Putamen (tissue), 1 donor: ENCODE results near the gene RHEB.
A peak's percentile ranks its signal among the peaks of the same experiment; 100 is the strongest.

ENCODE experiments used
- DNase-seq: peaks from one replicate; pipeline ENCODE4 v3.0.0-alpha.2; 2016; ENCODE audit warnings: low spot score

RHEB gene

DNA sequence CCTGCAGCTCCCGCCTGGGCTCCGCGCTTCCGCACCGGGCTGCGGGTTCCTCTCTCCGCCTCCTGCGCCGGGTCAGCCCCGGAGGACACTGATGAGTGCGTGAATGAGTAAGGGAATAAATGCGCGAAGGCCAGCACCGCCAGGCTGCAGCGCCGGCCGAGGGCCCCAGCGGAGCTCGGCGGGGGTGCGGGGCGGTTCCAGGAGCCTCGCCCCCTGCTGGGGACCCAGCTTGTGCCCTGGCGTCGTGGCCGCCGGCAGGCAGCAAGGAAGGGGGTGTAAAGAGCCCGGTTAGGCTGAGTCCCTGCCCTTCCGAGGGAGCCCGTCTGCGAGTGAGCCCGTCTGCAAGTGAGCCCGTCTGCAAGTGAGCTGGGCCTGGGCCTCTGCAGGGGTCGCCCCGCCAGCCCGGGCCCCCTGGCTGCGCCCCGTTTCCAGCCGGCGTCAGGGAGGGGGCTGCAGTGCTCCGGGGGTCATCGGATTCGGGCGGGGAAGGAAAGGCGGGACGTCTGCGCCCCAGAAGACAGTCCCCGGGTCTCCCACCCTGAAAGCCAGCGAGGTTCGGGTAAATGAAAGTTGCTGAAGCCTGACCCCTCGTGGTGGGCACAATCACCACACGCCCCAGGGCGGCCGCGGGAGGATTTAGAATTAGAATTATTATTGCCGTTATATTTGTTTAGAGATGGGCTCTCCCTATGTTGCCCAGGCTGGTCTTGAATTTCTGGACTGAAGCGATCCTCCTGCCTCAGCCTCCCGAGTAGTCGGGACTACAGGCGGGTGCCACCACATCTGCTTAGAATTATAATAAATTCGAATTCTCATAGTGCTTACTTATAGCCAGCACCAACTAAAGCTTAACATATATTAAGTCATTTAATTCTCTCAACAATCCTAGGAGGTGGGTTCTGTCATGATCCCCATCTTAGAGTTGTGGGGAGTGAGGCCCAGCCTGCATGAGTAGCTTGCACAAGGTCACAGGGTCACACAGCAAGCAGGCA is 71.1 kb downstream of the RHEB start:
- DNase-seq: no peak

DNA sequence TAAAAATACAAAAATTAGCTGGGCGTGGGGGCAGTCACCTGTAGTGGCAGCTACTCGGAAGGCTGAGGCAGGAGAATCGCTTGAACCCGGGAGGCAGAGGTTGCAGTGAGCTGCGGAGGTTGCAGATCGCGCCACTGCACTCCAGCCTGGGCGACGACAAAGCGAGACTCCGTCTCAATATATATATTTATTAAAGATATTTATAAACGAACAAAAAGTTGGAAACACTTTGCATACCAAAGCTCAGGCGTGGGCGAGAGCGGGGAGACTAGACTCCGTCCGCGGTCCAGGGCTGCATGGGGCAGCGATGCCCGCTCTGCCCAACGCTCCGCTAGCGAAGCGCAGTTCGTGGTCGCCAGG is 71.8 kb downstream of the RHEB start:
- DNase-seq: no peak

DNA sequence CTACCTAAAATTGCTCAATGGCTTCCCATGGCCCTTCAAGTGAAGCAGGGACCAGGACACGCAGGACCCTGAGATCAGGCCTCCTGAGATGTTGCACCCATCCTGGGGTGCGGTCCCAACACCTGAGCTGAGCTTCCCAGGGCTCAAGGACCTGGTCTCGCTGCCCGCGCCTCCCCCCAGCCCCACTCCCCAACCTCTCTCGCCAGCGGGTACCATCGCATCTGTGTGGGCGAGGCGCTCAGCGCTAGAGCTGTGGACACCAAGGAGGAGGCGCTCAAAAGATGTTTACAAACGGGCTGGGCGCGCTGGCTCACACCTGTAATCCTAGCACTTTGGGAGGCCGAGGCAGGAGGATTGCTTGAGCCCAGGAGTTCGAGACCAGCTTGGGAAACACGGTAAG is 72.4 kb downstream of the RHEB start:
- DNase-seq: no peak

DNA sequence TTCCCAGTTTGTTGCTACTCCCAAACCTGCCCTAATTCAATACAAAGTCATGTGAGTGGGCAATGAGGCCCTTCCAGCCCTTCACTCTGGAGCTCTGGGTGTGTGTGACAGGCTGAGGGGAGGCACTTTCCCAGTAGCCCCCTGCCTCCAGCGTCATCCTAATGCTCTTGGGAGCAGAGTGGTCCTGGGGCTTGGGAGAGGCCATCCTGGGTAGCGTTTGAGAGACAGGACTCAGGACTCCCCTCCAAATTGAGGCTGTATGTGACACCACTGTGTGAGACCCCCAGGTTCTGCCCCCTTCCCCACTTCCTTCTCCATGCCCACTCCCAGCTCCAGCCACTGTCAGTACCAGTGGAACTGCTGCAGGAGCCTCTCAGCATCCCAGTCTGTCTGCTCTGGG is 73.3 kb downstream of the RHEB start:
- no peak for DNase-seq

DNA sequence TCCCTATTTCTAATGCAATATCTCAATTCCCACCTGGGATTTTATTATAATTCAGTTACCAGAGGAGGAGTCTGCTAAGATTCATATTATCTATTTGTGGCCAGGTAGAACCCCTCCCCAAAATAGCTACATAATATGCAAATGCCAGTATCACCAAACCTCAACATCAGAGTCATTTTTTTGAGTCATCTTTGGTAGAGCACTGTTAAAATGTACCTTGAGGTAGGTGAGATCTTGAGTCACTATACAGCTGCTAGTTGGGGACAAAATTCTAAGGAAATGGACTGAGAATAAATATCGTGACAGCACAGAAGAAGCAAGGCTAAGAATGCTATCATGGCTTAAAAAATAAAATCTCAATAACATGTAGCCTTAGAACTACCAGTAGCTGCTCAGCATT is 75.1 kb downstream of the RHEB start:
- DNase-seq: no peak

DNA sequence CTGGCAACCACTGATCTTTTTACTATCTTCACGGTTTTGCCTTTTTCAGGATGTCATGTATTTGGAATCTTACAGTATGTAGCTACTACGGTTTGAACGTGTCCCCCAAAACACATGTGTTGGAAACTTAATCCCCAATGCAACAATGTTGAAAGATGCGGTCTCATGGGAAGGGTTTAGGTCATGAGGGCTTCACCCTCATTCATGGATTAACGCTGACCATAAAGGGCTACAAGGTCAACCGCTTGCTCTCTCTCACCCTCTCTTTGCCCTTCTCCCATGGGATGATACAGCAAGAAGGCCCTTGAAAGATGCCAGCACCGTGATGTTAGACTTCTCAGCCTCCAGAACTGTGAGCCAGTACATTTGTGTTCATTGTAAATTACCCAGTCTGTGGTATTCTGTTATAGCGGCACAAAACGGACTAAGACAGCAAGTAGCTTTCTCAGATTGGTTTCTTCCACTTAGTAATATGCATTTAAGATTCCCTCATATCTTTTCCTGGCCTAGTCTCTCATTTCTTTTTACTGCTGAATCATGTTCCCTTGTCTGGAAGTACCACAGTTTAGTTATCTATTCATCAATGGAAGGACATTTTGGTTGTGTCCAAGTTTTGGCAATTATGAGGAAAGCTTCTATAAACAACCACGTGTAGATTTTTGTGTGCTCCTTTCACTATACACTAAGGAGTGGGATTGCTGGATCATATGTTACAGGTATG is 76.8 kb downstream of the RHEB start:
- no peak for DNase-seq

DNA sequence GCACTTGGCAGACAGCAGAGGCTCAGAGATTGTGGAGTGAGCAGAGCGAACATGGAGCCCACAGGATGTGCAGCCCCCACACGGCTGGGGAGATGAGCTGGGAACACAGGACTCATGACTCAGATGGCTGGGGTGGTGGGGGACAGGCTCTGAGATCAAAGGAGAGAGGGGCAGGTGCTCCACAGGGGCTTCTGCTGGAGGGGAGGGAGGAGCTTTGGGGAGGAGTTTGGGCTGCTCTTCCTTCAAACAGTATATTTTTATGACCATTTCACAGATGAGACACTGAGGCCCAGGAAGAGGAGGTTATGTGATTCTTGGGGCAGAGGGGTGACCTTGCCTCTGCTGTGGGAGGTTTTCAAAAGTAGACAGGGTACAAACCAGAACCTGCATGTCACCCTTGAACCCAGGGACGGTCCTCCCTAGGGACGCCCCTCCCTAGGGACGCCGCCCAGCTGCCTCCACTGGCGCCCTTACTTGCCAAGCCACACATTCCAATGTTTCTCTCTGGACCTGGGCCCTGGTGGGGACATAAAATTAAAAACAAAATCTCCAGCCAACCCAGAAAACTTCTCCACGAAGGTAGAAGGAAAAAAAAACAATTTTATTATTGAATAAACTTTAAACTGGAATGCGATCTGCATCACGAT is 78.8 kb downstream of the RHEB start:
- DNase-seq: no peak

DNA sequence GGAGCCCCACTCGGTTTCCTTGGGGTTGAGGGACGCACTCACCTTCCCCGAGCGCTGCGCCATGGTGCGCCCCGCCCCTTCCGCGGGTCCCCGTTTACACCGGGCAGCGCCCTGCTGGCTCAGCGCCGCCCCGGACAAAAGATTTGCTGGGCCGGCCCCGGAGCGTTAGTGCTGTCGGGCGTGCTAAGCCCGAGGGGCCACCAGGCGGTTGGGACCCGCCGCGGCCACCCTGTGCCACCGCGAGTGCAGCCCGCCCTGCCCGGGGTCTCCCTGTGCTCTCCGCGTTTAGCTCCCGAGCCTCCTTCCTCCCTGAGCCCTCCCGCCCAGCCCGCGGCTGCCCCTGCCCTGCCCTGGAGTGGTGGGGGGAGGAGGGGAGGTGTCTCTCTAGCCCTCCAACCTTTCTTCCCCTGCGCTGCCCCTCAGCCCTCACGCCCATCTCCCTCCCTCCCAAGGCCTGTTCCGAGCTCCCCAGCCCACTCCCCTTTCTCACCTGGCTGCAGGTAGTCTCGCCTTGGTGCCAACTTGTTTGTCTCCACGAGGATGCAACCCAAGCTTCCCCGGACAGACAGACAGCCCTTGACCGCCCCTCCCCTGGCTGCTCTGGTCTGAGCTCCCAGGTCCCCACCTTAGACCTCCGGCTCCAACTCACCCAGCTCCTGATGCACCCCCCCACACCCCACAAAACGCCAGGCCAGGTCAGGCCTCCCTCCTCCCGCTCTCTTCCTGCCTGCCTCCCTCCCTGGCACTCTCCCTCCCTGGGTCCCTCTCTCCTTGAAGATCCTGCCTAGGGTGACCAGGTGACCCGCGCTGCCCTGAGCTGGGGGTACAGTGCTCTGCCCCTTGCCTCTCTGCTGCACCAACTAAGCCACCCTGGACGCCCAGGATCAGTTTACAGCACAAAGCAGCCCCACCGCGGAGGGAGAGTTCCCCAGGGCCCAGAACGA is 79.6 kb downstream of the RHEB start, which contains the start of gene CRYGN:
CRYGN (minus strand) TSS at position 287 of the 944 bp plus-strand sequence; CDS start at position 63, 224 bp downstream.
- no peak for DNase-seq

DNA sequence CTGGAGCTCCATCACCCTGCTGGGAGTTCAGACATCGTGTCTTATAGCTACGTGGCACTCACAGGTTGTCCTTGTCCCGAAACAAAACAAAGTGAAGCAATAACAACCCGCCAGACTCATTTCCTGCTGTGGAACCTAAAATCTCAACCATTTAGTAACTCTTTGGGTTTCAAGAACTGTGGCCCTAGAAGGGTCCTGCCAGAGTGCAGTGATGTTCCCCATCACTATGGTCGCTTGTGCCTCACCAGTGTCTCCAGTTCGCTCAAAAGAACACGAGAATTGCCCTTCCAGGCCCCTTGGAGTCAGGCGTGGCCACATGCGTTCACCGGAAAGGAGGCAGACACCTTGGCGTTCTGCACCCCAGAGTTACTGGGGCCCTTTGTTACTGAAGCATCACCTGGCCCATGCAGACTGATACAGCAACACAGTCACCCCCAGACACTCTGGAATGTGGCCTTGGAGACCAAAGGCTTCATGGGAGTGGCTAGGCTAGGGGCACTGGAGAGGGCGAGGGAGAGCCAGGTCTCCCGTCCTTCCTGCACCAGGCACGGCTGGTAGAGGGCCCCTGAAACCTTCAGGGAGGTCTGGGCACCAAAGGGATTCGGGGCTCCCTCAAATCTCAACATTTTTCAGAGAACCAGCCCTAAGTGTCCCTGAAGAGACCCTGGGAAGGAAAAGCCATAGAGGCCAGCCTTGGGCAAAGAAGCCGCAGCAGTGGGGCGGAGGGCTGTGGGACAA is 80.7 kb downstream of the RHEB start:
- no peak for DNase-seq

DNA sequence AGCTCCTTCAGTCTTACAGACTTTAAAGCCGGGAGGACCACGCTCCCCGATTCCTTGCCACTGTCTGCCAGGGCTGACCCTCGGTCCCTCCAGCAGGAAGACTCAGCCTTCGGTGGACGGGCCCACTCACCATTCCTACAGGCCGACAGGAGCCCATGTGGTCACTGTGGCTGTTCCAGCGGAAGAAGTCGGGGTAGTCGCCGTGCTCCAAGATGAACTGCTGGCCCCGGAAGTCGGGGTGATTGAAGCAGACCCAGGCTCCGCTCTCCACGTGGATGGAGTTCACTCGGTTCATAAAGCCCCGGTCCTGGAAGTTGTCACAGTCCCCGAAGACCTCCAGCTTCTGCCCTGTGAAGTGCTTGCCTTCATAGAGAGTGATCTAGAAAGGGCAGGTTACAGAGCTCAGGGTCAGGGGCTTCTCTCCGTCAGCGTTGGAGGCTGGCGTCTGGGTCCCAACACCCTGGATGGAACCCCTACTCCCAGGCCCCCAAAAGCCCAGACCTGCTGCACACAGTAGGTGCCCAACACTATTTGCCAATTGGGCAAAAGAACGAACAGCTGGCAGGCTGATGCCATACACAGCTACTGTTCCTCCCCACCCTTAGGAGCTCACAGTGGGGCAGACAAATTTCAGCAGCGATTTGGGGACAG is 81.7 kb downstream of the RHEB start:
- no peak for DNase-seq

DNA sequence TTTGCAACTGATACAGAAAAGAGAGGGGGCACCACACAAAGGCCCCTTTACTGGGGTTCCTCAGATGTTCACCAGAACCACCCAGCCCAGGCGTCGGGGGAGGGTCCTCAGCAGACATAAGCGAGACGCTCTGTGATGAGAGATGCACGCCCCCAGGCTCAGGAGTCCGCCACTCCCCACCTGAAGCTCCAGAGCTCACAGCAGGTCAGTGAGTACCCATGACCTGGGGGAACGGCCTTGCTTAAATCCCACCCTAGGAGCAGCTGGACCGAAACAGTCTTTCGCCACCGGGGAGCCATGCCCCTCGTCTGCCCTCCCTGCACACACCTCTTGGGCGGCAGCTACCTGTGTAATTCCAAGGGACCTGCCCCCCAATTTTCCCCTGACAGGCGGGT is 82.5 kb downstream of the RHEB start:
- DNase-seq: no peak

DNA sequence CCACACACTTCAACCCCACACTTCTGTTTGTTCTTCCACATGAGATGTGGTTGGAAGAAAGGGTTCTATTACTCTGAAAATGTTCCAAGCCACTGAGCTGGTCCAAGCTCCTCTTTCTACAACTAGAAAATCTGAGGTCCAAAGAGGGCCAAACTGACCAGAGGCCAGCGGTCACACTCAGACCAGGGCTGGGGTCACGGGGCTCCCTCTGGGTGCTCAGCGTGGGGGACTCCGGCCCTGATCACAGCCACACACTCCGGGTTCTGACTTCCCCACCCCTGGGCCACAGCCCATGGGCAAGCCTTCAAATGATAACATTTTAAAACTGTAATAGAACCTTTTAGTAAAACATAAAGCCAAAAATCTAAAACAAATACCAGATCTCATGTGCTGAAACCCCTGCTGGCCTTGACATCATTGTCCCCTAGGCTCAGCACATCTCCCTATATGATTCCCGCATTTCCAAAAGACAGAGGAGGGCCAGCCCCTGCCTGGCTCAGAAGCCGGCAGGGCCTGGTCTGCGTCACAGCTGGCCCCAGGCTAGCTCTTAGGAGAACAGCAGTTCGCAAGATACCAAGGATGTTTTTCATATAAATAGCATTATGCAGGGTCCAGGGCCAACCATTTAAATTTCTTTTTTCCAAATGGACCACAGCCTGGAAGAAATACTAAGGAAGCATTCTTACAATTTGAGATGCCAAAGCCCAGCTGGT is 83.1 kb downstream of the RHEB start:
- no peak for DNase-seq

DNA sequence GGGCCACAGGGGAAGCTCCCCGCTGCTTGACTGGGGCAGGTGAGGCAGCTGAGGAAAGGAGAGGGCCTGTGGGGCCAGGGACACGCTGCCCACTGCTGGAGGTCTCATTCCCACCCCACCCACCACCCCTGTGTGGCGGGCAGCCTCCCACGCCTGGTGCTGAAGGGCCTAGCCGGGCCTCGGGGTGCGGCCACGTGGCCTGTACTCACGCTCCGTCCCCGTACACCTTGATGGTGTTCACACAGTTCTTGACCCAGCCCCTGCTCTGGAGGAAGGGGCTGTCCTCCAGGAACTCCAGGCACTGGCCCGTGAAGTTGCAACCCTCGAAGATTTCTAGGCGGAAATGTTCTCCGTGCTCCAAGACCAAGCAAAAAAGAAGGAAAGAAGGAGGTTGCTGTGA is 83.7 kb downstream of the RHEB start:
- DNase-seq: no peak

DNA sequence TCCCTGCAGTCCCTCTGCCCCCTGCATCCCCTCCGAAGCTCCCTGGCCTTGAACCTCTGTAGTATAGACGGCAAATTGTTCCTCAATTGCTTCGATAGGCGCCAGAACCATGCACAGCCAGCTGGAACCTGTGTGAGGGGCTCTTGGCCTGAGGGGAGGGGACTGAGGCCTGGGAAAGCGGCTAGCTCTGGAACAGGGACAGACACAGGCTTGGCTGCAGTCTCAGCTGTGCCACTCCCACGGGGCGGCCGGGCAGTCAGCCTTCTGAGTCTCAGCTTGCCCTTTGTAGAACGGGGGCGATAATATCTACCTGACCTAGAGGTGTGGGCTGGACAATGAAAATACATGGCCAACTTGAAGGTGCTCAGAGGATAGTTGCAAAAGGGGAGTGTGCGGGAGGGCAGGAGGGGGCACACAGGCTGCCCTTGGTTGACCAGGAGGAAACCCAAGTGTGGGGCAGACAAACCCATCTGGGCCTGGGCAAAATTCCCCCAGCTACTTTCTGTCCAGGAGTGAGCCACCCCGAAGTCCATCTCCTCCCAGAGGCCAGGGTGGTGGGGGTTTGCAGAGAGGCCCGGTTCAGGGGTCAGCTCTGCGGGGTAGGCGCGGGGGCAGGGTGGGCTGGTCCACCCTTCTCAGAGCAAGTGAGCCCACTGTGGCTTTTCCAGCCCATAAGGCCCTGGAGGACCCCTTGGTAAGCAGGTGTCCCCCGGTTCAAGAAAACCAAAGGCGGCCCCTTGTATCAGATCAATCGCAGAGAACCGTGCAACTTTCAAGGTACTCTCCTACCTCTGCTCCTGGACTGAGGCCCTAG is 84.4 kb downstream of the RHEB start:
- DNase-seq: peak; percentile 42

DNA sequence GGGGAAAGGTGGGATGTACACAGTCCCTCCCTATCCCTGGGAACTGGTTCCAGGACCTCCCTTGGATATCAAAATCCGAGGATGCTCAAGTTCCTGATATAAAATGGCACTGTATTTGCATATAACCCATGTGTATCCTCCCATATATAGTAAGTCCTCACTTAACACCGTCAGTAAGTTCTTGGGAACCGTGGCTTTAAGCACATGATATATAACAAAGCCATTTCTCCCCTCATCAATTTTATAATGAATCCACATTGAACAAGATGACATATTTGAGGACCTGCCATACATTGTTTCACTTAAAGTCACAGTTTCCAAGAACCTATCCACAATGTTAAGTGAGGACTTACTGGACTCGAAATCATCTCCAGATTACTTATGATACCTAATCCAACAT is 85.1 kb downstream of the RHEB start:
- no peak for DNase-seq

DNA sequence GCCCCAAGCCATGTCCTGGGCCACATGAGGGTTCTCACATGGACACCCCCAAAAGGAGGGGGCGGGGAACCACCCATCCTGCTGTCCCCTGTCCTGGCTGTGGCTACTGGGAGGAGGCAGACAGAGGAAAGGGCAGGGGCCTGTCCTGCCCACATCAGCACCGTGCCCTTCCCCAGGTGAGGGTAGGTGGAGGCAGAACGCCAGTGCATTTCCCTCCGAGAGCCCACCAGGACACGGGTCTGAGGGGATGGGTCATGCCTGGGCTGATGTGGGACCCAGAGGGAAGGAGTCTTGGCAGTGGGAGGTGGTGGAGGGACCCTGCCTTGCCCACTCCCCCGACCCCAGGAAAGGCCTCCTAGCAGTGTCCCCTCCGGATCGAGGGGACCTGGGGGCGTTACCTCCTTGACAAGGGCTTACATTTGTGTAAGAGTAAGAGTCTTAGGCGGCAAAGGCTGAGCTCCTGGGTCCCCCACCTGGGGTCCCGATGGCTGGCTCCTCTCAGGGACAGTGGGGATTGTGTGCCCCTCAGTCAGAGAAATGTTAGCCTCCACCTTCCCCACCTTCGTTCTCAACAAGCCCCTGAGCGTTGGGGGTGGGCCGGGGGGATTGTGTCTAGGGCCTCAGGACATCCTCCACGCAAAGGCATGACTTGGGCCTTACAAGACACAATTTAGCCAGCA is 85.8 kb downstream of the RHEB start:
- DNase-seq: no peak

DNA sequence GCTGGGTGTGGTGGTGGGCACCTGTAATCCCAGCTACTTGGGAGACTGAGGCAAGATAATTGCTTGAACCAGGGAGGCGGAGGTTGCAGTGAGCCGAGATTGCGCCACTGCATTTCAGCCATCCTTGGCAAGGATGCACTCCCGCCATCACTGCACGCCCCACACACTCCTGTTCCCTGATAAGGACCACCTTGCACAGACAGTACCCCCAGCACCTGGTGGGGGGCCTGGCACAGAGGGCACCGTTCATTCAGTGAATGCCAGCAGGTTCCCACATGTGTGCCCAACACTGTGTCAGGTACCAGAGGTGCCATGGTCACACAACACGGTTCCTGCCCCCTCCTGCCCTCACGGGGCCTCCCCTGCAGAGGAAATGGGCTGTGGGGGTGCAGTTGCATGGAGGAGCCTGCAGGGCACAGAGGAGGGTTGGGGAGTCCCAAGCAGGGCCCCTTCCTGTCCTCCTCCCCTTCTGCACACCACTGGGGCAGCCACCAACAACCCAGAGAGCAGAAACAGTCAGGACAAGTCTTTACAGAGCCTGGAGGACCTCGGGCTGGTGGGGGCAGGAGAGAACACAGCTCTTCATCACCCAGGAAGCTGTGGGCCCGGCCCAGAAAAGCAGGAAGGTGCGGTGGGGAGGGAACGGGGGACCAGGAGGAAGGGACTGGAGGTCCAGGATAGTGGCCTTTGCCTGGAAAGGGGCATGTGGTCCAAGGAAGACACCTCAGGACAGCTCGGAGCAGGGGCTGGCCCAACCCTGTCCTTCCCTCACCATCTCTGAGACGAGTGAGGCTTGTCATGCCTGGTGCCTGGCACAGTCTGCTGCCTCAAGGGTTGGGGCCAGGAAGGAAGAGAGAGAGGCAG is 86.8 kb downstream of the RHEB start:
- no peak for DNase-seq
